Large intestine (tissue), 12 donors: Measurements from ENCODE around the gene ITGAX. TPM values are rescaled to one million over a fixed set of nuclear protein-coding genes. Genes with fewer than 3 reads are reported as not detected.
A peak's percentile ranks its signal among the peaks of the same experiment; 100 is the strongest.
"Not testable (repeated sequence)": the region's sequence is repeated elsewhere in the genome, so short reads cannot be mapped to it uniquely, and the experiment has no call there.

Experiments
- DNase-seq, 2 donors: peaks; one replicate each; pipeline versions ENCODE4 v3.0.0 to v3.0.0-alpha.2; 2013
- H3K27ac ChIP-seq: one replicate; pipeline ENCODE4 v1.5.1; 2013; ENCODE audit warnings: low read length
- H3K27me3 ChIP-seq: 2 replicates; pipeline ENCODE4 v1.6.1; 2013; ENCODE audit warnings: low read length; ENCODE audit not compliant: control insufficient read depth, insufficient read depth
- H3K36me3 ChIP-seq: 2 replicates; pipeline ENCODE4 v1.6.1; 2013; ENCODE audit warnings: low read length; ENCODE audit not compliant: control insufficient read depth, insufficient read depth
- H3K4me1 ChIP-seq: one replicate; pipeline ENCODE4 v1.6.1; 2013; ENCODE audit warnings: low read length; ENCODE audit not compliant: control insufficient read depth, insufficient read depth
- H3K4me3 ChIP-seq: one replicate; pipeline ENCODE4 v1.5.1; 2013; ENCODE audit warnings: low read length
- H3K9me3 ChIP-seq: one replicate; pipeline ENCODE4 v1.6.1; 2013; ENCODE audit warnings: mild to moderate bottlenecking, low read depth, low read length, moderate library complexity; ENCODE audit not compliant: control insufficient read depth
- WGBS: methylation state at CpG from one replicate; pipeline ENCODE4 v1.1.5; 2013; ENCODE audit warnings: low lambda C conversion rate; ENCODE audit not compliant: insufficient coverage; 5-methylcytosine and 5-hydroxymethylcytosine counted together
- long read RNA-seq, 11 donors: transcript quantifications; one replicate each; lab custom pipeline, GENCODE V29; 2026
- polyA plus RNA-seq: library from polyadenylated mRNA; unstranded; fragments of 120-200 nt; gene quantifications from one replicate; pipeline ENCODE4 v1.2.1, GENCODE V29; 2013

The ITGAX gene
- polyA plus RNA-seq, result 1.9 TPM
- long read RNA-seq, donor 1, result 0 reads
- long read RNA-seq, donor 2, result 0 reads
- long read RNA-seq, donor 3, result 0 reads
- long read RNA-seq, donor 4, result 0 reads
- long read RNA-seq, donor 5, result 0 reads
- long read RNA-seq, donor 6, result 0 reads
- long read RNA-seq, donor 7, result 0 reads
- long read RNA-seq, donor 8, result 0 reads
- long read RNA-seq, donor 9, result 0 reads
- long read RNA-seq, donor 10, result 0 reads
- long read RNA-seq, donor 11, result 0 reads

GRCh38 chr16:31354394-31355291, at the start of gene ITGAX:
TSS of gene ITGAX (plus strand) at chr16:31355176. CDS start at chr16:31355255, 79 bp downstream.
- H3K27ac ChIP-seq, result no peak within 1 kb of the TSS
- peak in 1 of 2 donors; percentile 15 for DNase-seq
- no peak within 1 kb of the TSS for H3K4me3 ChIP-seq

DNA sequence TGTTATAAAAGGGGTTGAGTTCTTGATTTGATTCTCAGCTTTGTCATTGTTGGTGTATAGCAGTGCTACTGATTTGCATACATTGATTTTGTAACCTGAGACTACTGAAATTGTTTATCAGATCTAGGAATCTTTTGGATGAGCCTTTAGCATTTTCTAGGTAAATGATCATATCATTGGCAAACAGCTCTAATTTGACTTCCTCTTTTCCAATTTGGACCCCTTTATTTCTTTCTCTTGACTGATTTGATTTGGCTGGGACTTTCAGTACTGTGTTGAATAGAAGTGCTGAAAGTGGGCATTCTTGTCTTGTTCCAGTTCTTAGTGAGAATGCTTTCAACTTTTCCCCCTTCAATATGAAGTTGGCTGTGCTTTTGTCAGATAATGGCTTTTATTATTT, 49.8 kb upstream of the ITGAX start:
- Histone ChIP-seq H3K9me3 (no peaks in the 10 kb centered on the region), H3K4me3 (no peak overlapping the region), H3K4me1 (no peaks in the 10 kb centered on the region), H3K27ac (no peak overlapping the region), H3K27me3 (no peaks in the 10 kb centered on the region), H3K36me3 (no peaks in the 10 kb centered on the region)
- no peak for DNase-seq

More at GRCh38 chr16:31354394-31355291, at the start of gene ITGAX:
- no peaks in the 10 kb centered on the region for H3K36me3 ChIP-seq
- H3K9me3 ChIP-seq, result no peaks in the 10 kb centered on the region
- no peaks in the 10 kb centered on the region for H3K27me3 ChIP-seq
- whole genome bisulfite sequencing, result no CpG with 5 or more reads among the region's 10 CpGs
- H3K4me1 ChIP-seq, result no peaks in the 10 kb centered on the region

- H3K9me3 ChIP-seq, H3K36me3 ChIP-seq, H3K4me1 ChIP-seq, H3K4me3 ChIP-seq, DNase-seq, H3K27me3 ChIP-seq, H3K27ac ChIP-seq: not testable (repeated sequence)
- no CpG with 5 or more reads among the region's 3 CpGs for WGBS
These were observed 46.6 kb upstream of the ITGAX start for GRCh38 chr16:31308381-31308780.

GRCh38 chr16:31322500-31322899, 32.5 kb upstream of the ITGAX start:
- Histone ChIP-seq H3K27ac (no peak overlapping the region), H3K9me3 (no peaks in the 10 kb centered on the region), H3K27me3 (peaks cover 3% of the 10 kb centered on the region), H3K4me1 (no peaks in the 10 kb centered on the region), H3K4me3 (no peak overlapping the region), H3K36me3 (no peaks in the 10 kb centered on the region)
- WGBS, result 86% methylated on average over 1 of the region's 1 CpG
- no peak for DNase-seq

DNA sequence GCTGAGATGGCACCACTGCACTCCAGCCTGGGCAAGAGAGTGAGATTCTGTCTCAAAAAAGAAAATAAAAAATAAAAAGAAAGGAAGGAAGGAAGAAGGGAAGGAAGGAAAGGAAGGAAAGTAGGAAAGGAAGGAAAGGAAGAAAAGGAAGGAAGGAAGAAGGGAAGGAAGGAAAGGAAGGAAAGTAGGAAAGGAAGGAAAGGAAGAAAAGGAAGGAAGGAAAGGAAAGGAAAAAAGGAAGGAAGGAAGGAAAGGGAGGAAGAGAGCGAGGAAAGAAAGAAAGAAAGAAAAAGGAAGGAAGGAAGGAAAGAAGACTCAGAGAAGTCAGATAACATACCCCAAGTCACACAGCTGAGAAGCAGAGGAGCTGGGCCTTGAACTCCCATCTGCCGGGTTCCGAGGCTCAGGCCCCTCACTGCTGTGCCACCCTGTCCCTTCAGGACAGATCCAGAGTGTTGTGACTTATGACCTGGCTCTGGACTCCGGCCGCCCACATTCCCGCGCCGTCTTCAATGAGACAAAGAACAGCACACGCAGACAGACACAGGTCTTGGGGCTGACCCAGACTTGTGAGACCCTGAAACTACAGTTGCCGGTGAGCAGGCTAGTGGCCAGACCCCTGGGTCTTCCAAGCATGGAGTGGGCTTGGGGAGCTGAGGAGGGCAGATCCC, 30.9 kb upstream of the ITGAX start:
- Histone ChIP-seq H3K36me3 (no peaks in the 10 kb centered on the region), H3K4me3 (no peak overlapping the region), H3K9me3 (no peaks in the 10 kb centered on the region), H3K4me1 (no peaks in the 10 kb centered on the region), H3K27ac (no peak overlapping the region), H3K27me3 (peaks cover 15% of the 10 kb centered on the region)
- DNase-seq, result no peak
- 73% methylated on average over 1 of the region's 10 CpGs for WGBS

- Histone ChIP-seq H3K36me3 (no peaks in the 10 kb centered on the region), H3K4me3 (no peak overlapping the region), H3K27me3 (peaks cover 26% of the 10 kb centered on the region), H3K4me1 (no peaks in the 10 kb centered on the region), H3K9me3 (no peaks in the 10 kb centered on the region), H3K27ac (no peak overlapping the region)
- no CpG with 5 or more reads among the region's 16 CpGs for WGBS
- DNase-seq, result no peak
These were observed 29.8 kb upstream of the ITGAX start for GRCh38 chr16:31325171-31325570.

DNA sequence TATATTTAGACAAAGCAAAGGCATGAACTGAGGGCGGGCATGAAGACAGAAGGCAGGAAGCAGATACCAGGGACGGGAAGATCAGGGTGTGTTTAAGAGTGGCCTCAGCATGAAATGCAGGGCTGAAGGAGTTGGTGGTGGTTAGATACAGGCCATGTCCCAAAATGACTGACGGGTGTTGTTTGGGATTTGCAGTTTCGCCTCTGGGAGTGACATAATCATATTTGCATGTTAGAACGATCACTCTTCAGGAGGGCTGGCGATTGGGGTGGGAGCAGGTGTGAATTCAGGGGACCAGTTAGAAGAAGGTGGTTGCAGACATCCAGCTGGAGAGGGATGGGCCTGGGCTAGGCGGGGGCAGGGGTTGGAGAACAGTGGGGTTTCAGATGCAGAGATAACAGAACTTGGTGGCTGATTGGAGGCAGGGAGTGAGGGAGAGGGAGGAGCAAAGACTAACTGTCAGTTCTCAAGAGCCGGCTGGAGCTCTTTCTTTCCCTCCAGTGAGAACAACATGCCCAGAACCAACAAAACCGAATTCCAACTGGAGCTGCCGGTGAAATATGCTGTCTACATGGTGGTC, 27.2 kb upstream of the ITGAX start:
- peaks cover 6% of the 10 kb centered on the region for H3K9me3 ChIP-seq
- H3K27ac ChIP-seq, result no peak overlapping the region
- H3K36me3 ChIP-seq, result no peaks in the 10 kb centered on the region
- no peak overlapping the region for H3K4me3 ChIP-seq
- WGBS, result 83% methylated on average over 1 of the region's 10 CpGs
- peaks cover 3% of the 10 kb centered on the region for H3K4me1 ChIP-seq
- no peak for DNase-seq
- H3K27me3 ChIP-seq, result peaks cover 45% of the 10 kb centered on the region

DNA sequence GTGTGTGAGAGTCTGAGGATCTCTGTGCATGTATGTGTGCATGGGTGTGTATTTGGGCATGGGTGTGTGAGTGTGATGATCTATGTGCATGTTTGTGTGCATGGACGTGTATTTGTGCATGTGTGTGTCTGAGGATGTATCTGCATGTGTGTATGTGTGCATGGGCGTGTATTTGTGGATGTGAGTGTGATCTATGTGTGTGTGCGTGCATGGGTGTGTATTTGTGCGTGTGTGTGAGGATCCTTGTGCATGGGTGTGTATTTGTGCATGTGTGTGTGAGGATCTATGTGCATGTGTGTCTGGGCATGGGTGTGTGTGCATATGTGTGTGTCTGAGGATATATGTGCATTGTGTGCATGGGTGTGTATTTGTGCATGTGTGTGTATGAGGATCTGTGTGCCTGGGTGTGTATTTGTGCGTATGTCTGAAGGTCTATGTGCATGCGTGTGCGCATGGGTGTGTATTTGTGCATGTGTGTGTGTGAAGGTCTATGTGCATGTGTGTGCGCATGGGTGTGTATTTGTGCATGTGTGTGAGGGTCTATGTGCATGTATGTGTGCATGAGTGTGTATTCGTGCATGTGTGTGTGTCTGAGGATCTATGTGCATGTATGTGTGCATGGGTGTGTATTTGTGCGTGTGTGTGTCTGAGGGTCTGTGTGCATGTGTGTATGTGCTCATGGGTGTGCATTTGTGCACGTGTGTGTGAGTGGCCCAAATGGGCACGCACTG, 26.5 kb upstream of the ITGAX start:
- no peaks in the 10 kb centered on the region for H3K36me3 ChIP-seq
- peaks cover 6% of the 10 kb centered on the region for H3K9me3 ChIP-seq
- DNase-seq, result no peak
- H3K27me3 ChIP-seq, result peaks cover 45% of the 10 kb centered on the region
- no peak overlapping the region for H3K4me3 ChIP-seq
- WGBS, result no CpG with 5 or more reads among the region's 12 CpGs
- H3K27ac ChIP-seq, result no peak overlapping the region
- peaks cover 3% of the 10 kb centered on the region for H3K4me1 ChIP-seq

DNA sequence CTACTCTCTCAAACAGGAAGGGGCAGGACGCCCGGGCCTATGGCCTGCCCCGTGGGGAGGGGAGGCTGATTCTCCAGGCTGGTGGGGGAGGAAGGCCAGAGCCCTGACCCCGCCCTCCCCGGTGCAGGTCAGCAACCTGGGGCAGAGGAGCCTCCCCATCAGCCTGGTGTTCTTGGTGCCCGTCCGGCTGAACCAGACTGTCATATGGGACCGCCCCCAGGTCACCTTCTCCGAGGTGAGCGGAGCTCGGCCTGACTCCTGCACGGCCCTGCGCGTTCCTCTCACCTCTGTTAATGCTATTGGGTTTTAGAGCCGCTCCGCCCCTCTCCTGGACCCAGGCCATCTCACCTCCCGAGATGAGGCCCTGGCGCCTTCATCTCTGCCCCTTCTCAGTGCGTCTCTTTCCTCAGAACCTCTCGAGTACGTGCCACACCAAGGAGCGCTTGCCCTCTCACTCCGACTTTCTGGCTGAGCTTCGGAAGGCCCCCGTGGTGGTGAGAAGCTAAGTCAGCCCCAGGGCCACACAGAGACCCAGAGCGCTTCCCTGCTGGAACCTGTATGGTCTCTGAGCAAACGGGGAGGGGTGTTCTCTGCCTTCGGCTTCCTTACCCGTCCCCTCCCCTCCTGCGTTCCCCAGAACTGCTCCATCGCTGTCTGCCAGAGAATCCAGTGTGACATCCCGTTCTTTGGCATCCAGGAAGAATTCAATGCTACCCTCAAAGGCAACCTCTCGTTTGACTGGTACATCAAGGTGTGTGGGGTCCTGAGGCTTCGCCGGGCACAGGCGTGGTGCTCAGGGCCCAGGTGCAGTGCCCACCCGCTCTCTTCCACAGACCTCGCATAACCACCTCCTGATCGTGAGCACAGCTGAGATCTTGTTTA, 25.1 kb upstream of the ITGAX start:
- WGBS, result no CpG with 5 or more reads among the region's 39 CpGs
- Histone ChIP-seq H3K27ac (no peak overlapping the region), H3K4me1 (peaks cover 3% of the 10 kb centered on the region), H3K36me3 (no peaks in the 10 kb centered on the region), H3K27me3 (peaks cover 45% of the 10 kb centered on the region), H3K4me3 (no peak overlapping the region), H3K9me3 (peaks cover 6% of the 10 kb centered on the region)
- DNase-seq, result no peak
